GDM1 (cell line): ENCODE measurements around the gene ADPRS.

Experiments used
- DNase-seq: peaks from one replicate; lab custom pipeline; 2025; lab: John Stamatoyannopoulos, UW

The ADPRS gene

GRCh38 chr1:36108314-36108713 is 19.6 kb downstream of the ADPRS start:
- DNase-seq = no peak

GRCh38 chr1:36109041-36109679 is 20.5 kb downstream of the ADPRS start:
- DNase-seq = no peak

GRCh38 chr1:36111151-36111550 is 22.5 kb downstream of the ADPRS start:
- DNase-seq = no peak

GRCh38 chr1:36112823-36113222 is 24.1 kb downstream of the ADPRS start:
- no peak for DNase-seq

- no peak for DNase-seq
These were observed 25.7 kb downstream of the ADPRS start for GRCh38 chr1:36114371-36114770.

GRCh38 chr1:36115200-36115669 is 26.5 kb downstream of the ADPRS start:
- DNase-seq = no peak

- no peak for DNase-seq
These were observed 27.2 kb downstream of the ADPRS start for GRCh38 chr1:36115931-36116330.

- DNase-seq = no peak
These were observed 28.2 kb downstream of the ADPRS start for GRCh38 chr1:36116901-36117300.

GRCh38 chr1:36118447-36119204 is 29.9 kb downstream of the ADPRS start:
- DNase-seq = no peak

- no peak for DNase-seq
These were observed 30.8 kb downstream of the ADPRS start for GRCh38 chr1:36119456-36119855.

- DNase-seq = no peak
These were observed 33.7 kb downstream of the ADPRS start for GRCh38 chr1:36122062-36123030.

- no peak for DNase-seq
These were observed 34.7 kb downstream of the ADPRS start for GRCh38 chr1:36123356-36123755.

GRCh38 chr1:36124404-36125128 is 35.9 kb downstream of the ADPRS start:
- no peak for DNase-seq

- no peak for DNase-seq
These were observed 36.7 kb downstream of the ADPRS start, which contains the start of gene COL8A2 for GRCh38 chr1:36125129-36125991. TSS of gene COL8A2 (minus strand) at chr1:36125222. CDS start at chr1:36100242, 24,980 bp downstream.

- no peak for DNase-seq
These were observed 37.5 kb downstream of the ADPRS start for GRCh38 chr1:36126005-36126716.

- DNase-seq = no peak
These were observed 38.3 kb downstream of the ADPRS start for GRCh38 chr1:36126797-36127500.

- no peak for DNase-seq
These were observed 39.6 kb downstream of the ADPRS start for GRCh38 chr1:36128126-36128904.

GRCh38 chr1:36128905-36129206 is 40.2 kb downstream of the ADPRS start:
- DNase-seq = no peak

- no peak for DNase-seq
These were observed 43.3 kb downstream of the ADPRS start for GRCh38 chr1:36132029-36132428.
